HG03097 (cell line): ENCODE data around the gene FAM81A.
"Not testable (repeated sequence)": the region's sequence is repeated elsewhere in the genome, so short reads cannot be mapped to it uniquely, and the experiment has no call there.

Experiments used
- ATAC-seq: cut with Tn5 transposase; IDR thresholded peaks from one replicate; pipeline ENCODE4 v1.9.1; 2021; ENCODE audit not compliant: unreplicated experiment, low FRiP score

The FAM81A gene

DNA sequence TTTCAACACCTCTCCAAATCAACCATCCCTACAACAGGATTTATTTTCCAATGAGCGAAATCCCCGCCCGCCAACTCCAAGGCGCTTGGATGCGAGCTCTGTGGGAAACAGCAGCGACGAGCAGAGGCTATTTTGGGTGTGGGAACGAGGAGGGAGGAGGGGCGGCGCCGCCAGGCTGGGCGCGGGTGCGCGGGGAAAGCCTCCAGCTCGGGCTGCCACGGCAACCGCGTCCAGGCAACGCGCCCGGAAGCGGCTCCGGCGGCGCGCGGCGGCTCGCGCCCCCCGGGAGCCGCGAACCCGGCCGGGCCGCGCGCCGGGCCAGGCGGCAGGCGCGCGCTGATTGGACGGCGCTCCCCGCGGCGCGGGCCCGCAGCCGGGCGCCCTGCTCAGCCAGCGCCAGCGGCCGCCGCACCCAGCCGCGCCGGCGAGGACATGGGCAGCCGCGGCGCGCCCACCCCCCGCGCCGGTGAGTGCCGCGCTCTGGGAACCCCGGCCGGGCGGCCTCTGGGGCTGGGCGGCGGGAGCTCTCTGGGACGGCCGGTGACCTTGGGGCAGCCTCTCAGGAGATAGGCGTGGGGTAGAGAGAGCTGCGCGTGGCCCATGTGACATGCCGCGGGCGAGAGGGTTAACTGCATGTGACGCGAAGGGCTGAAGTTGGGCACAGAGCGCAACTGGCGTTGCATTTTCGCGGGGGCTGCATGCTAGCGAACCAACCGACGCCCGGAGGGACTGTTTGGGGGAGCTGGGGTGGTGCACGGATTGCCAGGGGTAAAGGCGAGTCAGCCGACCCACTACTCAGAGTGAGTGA, at the start of gene FAM81A:
Gene FAM81A, plus strand, starts transcription at position 370 of the 808 bp plus-strand sequence. CDS start 20,441 bp downstream, outside the sequence.
- peak; percentile 58 for ATAC-seq

DNA sequence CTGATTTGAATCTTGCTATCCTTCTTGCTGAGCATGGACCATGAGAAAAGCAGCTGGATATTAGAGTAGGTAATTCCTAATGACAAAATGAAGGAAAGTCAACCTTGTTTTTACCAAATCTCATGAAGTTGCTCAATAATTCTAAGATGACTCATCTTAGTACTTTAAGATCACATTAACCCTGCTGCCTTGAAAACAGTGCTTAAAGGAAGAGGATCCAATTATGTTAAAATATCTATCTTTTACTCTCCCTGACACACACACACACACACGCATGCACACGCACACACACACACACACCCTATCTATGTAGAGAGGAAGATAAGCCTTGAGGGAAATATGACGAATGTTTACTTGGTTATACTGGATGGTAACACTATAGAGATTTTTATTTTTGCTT, 49.3 kb upstream of the FAM81A start:
- ATAC-seq: no peak

- no peak for ATAC-seq
Observed at GRCh38 chr15:59392299-59392698, 45.7 kb upstream of the FAM81A start.

DNA sequence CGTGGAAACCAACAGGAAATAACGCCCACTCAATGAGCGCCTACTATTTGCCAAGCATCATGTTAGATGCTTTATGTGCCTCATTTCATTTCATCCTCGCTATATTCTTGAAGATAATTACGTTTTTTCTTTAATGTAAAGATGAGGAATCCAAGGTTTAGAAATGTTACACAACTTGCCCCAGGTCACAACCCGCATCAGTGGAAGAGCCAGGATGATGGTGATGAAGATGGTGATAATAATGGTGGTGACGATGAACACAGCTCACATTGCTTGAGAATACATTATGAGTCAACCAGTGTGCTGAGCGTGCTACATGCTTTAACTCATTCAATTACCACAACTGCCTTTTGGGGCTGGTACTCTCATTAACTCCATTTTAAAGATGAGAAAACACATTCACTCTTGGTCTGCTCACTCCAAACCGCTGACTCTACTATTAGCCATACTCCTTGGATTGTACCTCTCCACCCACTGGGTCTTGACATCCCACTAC, 43.8 kb upstream of the FAM81A start:
- no peak for ATAC-seq

GRCh38 chr15:59396211-59396610, 41.8 kb upstream of the FAM81A start:
- no peak for ATAC-seq

GRCh38 chr15:59396679-59397078, 41.3 kb upstream of the FAM81A start:
- ATAC-seq: no peak

DNA sequence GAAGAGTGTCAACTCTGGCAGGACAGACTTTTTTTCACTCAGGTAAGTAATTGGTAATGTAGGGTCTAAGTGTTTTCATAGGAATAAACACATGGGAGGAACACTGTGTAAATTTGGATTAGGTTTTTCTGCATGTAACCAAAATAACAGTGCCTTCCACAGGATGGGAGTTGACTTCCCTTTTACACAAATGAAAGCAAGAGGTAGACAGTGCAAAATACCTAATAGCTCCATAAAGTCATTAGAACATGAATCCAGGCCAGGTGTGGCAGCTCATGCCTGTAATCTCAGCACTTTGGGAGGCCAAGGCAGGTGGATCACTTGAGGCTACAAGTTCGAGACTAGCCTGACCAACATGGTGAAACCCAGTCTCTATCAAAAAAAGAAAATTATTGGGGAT, 39.8 kb upstream of the FAM81A start:
- ATAC-seq: no peak

DNA sequence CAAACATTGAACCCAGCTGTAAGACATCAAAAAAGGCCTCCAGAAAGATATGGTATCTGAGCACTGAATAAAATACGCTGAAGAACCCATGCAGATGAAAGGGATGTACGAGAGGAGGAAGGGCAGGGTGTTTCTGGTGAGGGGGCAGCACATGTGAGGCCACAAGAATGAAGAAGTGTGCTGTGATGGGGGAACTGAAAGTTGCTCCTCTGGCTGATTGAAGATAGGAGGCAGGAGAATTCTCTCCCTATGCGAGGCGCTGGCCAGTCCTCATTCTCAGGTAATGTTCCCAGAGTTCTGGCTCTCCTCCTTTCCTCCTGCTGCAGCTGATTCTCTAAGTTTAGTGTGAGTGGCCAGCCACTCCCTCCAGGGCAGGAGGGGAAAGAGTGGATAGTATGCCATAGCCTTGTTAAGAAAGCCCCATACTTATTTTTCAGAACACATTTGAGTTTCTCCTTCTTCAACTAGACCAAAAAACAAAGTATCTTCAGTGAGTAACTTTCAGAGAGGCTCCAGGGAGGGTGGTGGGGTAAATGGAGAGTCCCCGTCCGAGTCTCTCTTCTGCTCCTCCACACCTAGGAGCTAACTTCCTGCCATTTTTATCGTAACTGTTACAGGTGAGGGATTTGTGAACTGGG, 38.4 kb upstream of the FAM81A start:
- peak; percentile 58 for ATAC-seq

DNA sequence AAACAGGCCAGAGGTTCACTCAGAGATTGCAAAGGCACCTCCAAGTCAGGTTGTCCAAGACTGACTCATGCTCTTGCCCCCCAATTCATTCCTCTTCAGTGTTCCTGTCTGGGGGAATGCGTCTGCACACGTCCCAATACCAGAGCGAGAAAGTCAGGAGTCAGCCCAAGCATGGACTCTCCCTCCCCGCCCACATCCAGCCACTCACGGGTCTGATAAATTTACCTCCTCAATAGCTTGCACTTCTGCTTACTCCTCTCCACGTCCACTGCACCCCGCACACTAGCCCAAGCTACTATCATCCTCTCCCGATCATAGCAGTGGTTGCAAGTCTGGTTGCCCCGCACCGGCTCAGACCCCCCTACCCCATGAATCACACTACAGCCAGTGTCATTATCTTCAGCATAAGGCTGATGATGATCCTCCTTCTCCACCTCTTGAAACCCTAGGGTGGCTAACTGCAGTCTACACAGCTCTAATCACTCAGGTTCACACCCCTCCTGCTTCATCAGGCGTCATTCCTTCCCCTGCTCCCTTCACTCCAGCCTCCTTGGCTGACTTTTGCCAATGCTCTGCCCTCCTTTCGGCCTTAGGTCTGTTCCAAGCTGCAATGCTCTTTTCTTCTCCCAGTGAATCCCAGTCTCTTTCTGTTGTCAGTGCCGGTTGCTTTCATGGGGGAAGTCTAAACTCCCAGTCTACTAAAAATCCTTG, 37.7 kb upstream of the FAM81A start:
- ATAC-seq: no peak

GRCh38 chr15:59401051-59401823, 36.7 kb upstream of the FAM81A start:
- ATAC-seq: not testable (repeated sequence)

- no peak for ATAC-seq
Observed at GRCh38 chr15:59401824-59402569, 36.0 kb upstream of the FAM81A start.

DNA sequence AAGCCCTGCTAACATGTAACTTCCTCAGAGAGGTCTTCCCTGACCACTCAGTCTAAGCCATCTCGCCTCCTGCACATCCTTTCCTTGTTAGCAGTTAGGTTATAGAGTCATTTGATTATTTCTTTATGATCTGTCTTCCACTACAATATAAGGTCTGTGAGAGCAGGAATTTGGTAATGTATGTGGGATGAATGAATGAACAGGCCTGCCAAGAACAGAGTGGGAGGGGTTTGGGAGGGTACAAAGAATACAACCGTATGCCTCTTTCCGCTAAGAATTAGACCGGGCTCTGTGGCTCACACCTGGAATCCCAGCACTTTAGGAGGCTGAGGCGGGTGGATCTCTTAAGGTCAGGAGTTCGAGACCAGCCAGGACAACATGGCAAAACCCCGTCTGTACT, 32.9 kb upstream of the FAM81A start:
- no peak for ATAC-seq

DNA sequence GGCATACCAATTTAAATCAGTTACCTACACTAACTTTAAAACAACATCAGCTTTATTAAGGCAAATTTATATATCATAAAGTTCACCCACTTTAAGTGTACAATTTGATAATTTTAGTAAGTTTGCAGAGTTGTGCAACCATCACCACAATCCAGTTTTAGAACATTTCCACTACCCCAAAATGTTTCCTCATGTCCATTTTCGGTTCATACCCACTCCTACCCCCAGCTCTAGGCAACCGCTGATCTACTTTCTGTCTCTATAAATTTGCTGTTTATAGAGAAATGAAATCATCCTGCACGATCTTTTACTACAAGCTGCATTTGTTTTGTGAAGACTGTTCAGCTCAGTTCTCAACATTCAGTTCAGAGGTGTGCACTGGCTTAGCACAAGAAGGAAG, 31.5 kb upstream of the FAM81A start:
- ATAC-seq: no peak

DNA sequence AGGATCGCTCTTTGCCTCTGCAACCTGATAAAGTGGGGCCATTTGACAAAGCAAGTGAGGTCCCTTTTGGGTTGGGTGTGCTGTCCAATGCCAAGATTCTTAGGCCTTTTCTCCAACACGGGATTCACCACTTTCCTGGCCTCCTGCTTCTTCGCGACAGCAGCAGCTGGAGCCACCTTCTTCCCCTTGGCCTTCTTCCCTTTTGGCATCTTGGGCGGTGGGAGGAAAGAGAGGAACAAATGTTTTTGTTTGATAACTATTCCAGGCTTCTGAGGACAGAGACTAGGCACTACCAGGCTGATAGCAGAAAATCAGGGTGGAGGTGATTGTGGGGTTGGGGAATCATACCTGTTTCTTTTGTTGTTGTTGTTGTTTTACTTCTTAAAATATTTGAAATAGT, 30.0 kb upstream of the FAM81A start:
- no peak for ATAC-seq

DNA sequence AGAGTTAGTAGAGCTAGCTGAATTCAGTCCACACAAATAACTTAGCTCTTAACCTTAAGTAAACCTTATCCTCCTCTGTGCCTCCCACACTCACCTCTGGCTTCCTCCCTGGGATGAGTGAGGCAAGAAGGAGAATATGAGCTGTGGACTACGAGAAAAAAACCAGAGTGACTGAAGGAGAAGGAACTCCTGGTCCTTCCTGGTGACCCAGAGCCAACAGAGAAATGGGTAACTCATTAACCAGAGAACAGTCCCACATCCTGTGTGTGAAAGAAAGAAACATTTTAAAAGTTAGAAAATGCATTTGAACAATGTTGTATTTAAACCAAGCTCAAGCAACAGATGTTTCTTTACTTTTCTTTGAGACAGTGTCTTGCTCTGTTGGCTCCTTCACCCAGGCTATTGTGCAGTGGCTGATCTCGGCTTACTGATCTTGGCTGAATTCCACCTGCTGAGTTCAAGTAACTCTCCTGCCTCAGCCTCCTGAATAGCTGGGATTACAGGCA, 27.5 kb upstream of the FAM81A start:
- ATAC-seq: no peak

- ATAC-seq: no peak
Observed at GRCh38 chr15:59413577-59413976, 24.4 kb upstream of the FAM81A start.

- ATAC-seq: no peak
Observed at GRCh38 chr15:59416816-59417215, 21.2 kb upstream of the FAM81A start.

- ATAC-seq: no peak
Observed at GRCh38 chr15:59419170-59419569, 18.8 kb upstream of the FAM81A start.

- no peak for ATAC-seq
Observed at GRCh38 chr15:59420108-59420507, 17.9 kb upstream of the FAM81A start.
